NB4 (cell line): ENCODE measurements around the gene OR2T35.

Experiments used
- DNase-seq: peaks from one replicate; pipeline ENCODE4 v3.0.0; 2010; ENCODE audit warnings: low read depth
- H3K4me3 ChIP-seq: one replicate; pipeline ENCODE4 v1.5.1; 2011; ENCODE audit warnings: mild to moderate bottlenecking, low read depth, low read length, moderate library complexity
- MAX ChIP-seq: IDR thresholded peaks from 2 replicates; pipeline ENCODE4 v1.6.1; 2011; ENCODE audit warnings: low read depth, low read length
- MYC ChIP-seq: IDR thresholded peaks from 2 replicates; pipeline ENCODE4 v1.6.1; 2011; ENCODE audit warnings: low read depth, low read length
- POLR2A ChIP-seq: IDR thresholded peaks from 2 replicates; pipeline ENCODE4 v1.6.1; 2011; ENCODE audit warnings: mild to moderate bottlenecking; ENCODE audit not compliant: insufficient read length; ENCODE audit errors: extremely low read depth
- TF ChIP-seq, protein P1 (sequence below): IDR thresholded peaks from one replicate; pipeline ENCODE4 v1.5.1; 2012; ENCODE audit warnings: low read depth, low read length

The OR2T35 gene

GRCh38 chr1:248596615-248597014, 48.5 kb downstream of the OR2T35 start:
- TF ChIP-seq MYC (no peak), POLR2A (no peak), MAX (no peak; the same call in 1 of the 2 replicates)
- TF ChIP-seq, protein P1, sequence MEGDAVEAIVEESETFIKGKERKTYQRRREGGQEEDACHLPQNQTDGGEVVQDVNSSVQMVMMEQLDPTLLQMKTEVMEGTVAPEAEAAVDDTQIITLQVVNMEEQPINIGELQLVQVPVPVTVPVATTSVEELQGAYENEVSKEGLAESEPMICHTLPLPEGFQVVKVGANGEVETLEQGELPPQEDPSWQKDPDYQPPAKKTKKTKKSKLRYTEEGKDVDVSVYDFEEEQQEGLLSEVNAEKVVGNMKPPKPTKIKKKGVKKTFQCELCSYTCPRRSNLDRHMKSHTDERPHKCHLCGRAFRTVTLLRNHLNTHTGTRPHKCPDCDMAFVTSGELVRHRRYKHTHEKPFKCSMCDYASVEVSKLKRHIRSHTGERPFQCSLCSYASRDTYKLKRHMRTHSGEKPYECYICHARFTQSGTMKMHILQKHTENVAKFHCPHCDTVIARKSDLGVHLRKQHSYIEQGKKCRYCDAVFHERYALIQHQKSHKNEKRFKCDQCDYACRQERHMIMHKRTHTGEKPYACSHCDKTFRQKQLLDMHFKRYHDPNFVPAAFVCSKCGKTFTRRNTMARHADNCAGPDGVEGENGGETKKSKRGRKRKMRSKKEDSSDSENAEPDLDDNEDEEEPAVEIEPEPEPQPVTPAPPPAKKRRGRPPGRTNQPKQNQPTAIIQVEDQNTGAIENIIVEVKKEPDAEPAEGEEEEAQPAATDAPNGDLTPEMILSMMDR, result no peak
- DNase-seq, result peak; percentile 81
- H3K4me3 ChIP-seq, result no peak overlapping the region

DNA sequence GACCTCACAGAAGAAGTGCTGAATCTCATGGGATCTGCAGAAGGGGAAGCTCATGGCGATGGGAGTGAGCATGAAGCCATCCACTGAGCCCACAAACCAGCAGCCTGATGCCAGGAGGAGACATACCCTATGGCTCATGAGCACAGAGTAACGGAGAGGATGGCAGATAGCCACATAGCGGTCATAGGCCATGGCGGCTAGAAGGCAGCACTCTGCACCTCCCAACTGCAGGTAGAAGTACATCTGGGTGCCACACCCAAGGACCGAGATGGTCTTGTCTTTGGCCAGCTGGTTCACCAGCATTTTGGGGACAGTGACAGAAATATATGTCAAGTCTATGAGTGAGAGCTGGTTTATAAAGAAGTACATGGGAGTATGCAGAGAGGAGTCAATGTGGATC, 51.9 kb downstream of the OR2T35 start:
- TF ChIP-seq POLR2A, result no peak
- no peak for TF ChIP-seq MAX
- TF ChIP-seq MYC, result no peak
- peak; percentile 36 for DNase-seq
- no peak overlapping the region for H3K4me3 ChIP-seq

- TF ChIP-seq MAX (no peak), POLR2A (no peak), MYC (no peak)
- TF ChIP-seq, protein P1, result no peak
- H3K4me3 ChIP-seq, result no peak overlapping the region
- no peak for DNase-seq
These were observed 52.4 kb downstream of the OR2T35 start for GRCh38 chr1:248592655-248593054.

DNA sequence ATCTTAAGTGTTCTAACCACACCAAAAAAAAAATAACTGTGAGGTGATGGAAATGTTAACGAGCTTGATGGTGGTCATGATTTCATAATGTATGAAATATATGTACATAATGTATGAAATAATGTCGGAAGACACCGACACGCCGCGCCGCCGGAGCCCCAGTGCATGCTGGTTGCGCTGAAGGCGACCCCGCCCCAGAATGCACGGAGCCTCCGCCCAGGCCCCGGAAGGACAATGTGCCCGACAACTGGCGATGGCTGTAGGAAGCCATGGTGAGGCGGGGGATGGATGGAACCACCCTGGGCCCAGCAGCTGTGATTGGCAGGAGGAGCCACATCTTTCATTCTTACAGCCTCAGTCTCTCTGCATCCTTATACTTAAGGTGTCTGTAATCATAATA, 55.0 kb downstream of the OR2T35 start:
- TF ChIP-seq POLR2A (no peak), MAX (no peak), MYC (no peak)
- TF ChIP-seq, protein P1, result no peak
- no peak overlapping the region for H3K4me3 ChIP-seq
- DNase-seq, result no peak

DNA sequence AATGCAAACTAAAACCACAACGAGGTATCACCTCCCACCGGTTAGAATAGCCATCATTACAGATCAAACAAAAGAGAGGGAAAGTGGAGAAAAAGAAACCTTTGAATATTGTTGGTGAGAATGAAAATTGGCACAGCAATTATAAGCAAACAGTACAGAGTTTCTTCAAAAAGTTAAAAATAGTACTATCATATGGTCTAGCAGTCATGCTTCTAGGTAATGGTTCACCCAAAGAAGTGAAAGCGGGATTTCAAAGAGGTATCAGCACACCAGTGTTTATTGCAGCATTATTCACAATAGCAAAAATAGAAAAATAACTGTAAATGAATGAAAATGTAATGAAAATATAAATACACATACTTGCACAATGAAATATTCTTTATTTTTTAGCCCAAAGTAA, 55.7 kb downstream of the OR2T35 start:
- H3K4me3 ChIP-seq, result no peak overlapping the region

More for the DNA sequence above, 55.7 kb downstream of the OR2T35 start:
- DNase-seq, result no peak
- TF ChIP-seq MAX, result no peak
- TF ChIP-seq, protein P1, result no peak
- TF ChIP-seq POLR2A, result no peak
- no peak for TF ChIP-seq MYC
